Measurements from ENCODE around the gene RETREG3.
A peak's percentile ranks its signal among the peaks of the same experiment; 100 is the strongest.
"Not testable (repeated sequence)": the region's sequence is repeated elsewhere in the genome, so short reads cannot be mapped to it uniquely, and the experiment has no call there.

Gene RETREG3

GRCh38 chr17:42568341-42569111 is 40.6 kb downstream of the RETREG3 start:
- DNase-seq, result no peak

GRCh38 chr17:42566883-42567573 is 42.1 kb downstream of the RETREG3 start, which contains the start of gene MLX:
MLX (plus strand) TSS chr17:42567100; CDS start chr17:42567125, 25 bp downstream.
- DNase-seq, result peak; percentile 89

GRCh38 chr17:42566215-42566882 is 42.8 kb downstream of the RETREG3 start:
- no peak for DNase-seq

DNA sequence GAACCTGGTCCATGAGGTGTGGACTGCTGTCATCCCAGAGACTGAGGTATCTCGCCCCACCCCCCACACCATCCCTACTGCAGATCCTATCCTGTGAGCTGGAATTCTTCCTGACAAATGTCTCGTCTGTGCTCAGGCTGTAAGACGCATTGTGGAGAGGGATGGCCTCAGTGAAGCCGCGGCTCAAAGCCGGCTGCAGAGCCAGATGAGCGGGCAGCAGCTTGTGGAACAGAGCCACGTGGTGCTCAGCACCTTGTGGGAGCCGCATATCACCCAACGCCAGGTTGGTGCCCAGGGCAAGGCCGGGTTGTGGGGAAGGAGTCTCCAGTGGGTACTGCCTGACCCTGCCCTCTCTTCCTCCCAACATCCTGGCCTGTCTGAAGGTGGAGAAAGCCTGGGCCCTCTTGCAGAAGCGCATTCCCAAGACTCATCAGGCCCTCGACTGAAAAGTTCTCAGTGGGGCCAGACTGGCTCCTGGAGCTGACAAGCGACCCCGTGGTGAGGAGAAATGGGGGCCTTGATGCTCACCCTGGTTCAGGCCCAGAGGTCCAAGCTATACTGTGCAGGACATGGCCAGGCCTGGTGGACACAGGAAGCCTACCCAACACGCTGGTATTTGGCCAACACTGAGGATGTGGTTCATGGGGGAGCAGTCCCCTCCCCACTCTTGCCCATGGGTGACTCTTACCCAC is 43.5 kb downstream of the RETREG3 start:
- DNase-seq, result no peak

- DNase-seq, result no peak
These were observed 44.2 kb downstream of the RETREG3 start for GRCh38 chr17:42564815-42565522.

DNA sequence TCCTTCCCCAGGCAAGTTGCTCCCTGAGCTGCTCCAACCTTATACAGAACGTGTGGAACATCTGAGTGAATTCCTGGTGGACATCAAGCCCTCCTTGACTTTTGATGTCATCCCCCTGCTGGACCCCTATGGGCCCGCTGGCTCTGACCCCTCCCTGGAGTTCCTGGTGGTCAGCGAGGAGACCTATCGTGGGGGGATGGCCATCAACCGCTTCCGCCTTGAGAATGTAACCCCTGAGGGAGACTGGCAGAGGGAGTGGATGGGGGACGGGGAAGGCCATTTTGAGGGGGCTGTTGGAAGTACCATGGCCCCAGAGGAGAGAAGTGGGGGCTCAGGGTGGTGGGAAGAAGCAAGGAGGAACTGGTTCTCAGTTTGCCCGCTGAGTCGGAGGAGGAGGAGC is 45.2 kb downstream of the RETREG3 start:
- no peak for DNase-seq

- no peak for DNase-seq
These were observed 45.6 kb downstream of the RETREG3 start for GRCh38 chr17:42563543-42563942.

- no peak for DNase-seq
These were observed 46.0 kb downstream of the RETREG3 start for GRCh38 chr17:42563143-42563509.

- DNase-seq, result no peak
These were observed 46.6 kb downstream of the RETREG3 start for GRCh38 chr17:42562388-42563142.

DNA sequence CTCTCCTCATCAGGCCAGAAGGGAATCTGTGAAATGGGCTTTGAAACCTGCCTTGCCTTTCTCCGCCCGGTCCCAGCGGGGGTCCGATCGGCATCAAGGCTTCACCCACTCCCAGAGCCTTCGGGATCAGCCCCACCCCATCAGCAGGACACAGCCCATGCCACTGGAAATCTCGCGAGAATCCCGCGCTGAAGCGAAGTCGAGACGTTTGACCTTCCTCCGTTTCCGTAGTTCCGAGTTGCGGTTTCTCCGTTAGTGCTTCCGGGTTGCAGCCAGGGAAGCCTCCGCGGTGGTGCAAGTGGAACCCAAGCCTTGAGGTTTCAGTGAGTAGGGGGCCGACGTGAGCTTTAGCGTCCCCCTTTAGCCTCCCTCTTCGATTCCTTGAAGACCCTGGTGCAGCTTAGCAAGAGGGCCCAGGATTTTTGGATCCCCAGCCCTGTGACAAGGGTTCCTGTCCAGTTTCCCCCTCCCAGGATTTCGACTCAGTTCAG is 47.2 kb downstream of the RETREG3 start, which contains the start of gene COASY:
COASY (plus strand) TSS at position 252 of the 491 bp plus-strand sequence. CDS start 475 bp downstream, outside the sequence.
- peak; percentile 95 for DNase-seq

DNA sequence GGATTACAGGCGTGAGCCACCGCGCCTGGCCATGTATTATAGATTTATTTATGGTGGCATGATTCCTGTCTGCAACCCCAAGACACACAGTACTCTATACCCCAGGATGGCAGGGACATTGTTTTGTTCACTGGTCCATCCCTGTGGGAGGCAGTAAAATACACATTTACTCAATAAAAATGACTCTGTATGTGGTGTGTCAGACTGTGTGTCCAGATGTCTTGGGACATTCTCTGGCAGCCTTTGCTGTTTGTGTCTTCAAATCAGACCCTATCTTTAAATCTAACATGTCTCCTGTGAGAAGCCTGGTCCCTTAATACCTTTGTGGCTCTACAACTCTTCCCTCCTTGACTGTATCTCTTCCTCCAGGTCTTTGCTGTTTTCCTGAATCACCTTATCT is 48.9 kb downstream of the RETREG3 start:
- no peak for DNase-seq

DNA sequence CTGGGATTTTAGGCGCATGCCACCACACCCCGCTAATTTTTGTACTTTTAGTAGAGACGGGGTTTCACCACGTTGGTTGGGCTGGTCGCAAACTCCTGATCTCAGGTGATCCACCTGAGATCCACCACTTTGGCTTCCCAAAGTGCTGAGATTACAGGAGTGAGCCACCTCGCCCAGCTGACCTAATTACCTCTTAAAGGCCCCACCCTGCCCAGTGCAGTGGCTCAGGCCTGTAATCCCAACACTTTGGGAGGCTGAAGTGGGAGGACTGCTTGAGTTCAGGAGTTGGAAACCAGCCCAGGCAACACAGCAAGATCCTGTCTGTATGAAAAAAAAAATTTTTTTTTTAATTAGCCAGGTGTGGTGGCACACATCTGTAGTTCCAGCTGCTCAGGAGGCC is 50.1 kb downstream of the RETREG3 start:
- DNase-seq, result no peak

GRCh38 chr17:42555961-42556617 is 53.1 kb downstream of the RETREG3 start:
- not testable (repeated sequence) for DNase-seq

- DNase-seq, result no peak
These were observed 54.0 kb downstream of the RETREG3 start for GRCh38 chr17:42555122-42555622.

GRCh38 chr17:42554250-42555121 is 54.7 kb downstream of the RETREG3 start:
- DNase-seq, result peak; percentile 83

DNA sequence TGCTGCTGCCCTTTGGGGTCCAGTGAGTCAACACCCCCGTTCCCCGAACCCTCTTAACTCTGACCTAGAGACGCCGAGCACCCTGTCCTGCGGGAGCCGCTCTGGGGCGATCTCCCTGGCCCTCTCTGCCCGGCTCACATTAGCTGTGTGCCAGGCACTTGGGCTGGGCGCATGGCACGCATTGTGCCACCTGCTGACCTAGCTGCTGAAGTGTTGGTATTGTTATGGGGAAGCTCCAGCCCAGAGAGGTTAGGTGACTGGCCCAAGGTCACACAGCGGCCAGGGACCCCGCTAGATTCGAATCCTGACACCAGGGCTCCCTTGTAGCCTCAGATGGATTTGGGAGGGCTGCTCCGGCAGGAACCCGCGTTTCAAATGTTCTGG is 55.3 kb downstream of the RETREG3 start:
- DNase-seq, result no peak

DNA sequence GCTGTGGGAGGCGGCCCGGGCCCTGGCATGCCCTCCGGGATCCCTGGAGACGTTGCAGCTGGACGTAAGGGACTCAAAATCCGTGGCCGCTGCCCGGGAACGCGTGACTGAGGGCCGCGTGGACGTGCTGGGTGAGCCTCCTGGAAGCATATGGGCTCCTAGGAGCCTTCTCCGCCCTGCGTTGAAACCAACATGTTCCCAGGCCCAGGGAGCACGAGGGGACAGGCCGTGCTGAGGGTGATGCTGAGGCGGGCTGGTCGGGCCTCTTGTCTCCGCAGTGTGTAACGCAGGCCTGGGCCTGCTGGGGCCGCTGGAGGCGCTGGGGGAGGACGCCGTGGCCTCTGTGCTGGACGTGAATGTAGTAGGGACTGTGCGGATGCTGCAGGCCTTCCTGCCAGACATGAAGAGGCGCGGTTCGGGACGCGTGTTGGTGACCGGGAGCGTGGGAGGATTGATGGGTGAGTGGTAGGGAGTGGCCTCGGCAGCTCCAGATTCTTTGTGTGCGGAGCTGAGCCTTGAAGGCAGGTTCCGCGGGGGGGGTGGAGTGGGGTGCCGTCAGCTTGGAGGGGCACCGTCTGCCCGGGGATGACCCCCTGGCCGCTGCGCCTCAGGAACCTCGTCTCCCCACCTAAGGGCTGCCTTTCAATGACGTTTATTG is 55.9 kb downstream of the RETREG3 start:
- DNase-seq, result no peak

GRCh38 chr17:42552736-42553135 is 56.4 kb downstream of the RETREG3 start, which contains the start of gene HSD17B1:
HSD17B1 (plus strand) TSS chr17:42552923; CDS start chr17:42552934, 11 bp downstream.
- DNase-seq, result not testable (repeated sequence)
